Loucy (cell line): ENCODE results near the gene ODAD3.

Source experiments
- H2AFZ ChIP-seq: fragments of 200-600 bp; sonication (generic); 2 replicates; pipeline ENCODE4 v1.6.0; 2016; ENCODE audit warnings: antibody characterized with exemption, mild to moderate bottlenecking, low read length, moderate library complexity
- H3F3A ChIP-seq: fragments of 200-600 bp; 2 replicates; pipeline ENCODE4 v1.6.0; 2016; ENCODE audit warnings: antibody characterized with exemption, low read depth, mild to moderate bottlenecking
- H3K27me3 ChIP-seq: fragments of 200-600 bp; sonication (generic); 2 replicates; pipeline ENCODE4 v1.6.1; 2014; ENCODE audit warnings: low read length, mild to moderate bottlenecking; ENCODE audit not compliant: insufficient read depth, poor library complexity, severe bottlenecking
- H3K36me3 ChIP-seq: fragments of 200-600 bp; sonication (generic); 2 replicates; pipeline ENCODE4 v1.6.1; 2016; ENCODE audit warnings: low read length; ENCODE audit not compliant: insufficient read depth
- H3K4me1 ChIP-seq: fragments of 200-600 bp; sonication (generic); 2 replicates; pipeline ENCODE4 v1.5.1; 2014; ENCODE audit warnings: low read length, mild to moderate bottlenecking; ENCODE audit not compliant: insufficient read depth, poor library complexity, severe bottlenecking
- H3K4me2 ChIP-seq: fragments of 200-600 bp; sonication (generic); 2 replicates; pipeline ENCODE4 v1.6.0; 2014; ENCODE audit warnings: antibody characterized with exemption, low read length, low read depth, mild to moderate bottlenecking; ENCODE audit not compliant: poor library complexity, severe bottlenecking
- H3K4me3 ChIP-seq: fragments of 200-600 bp; sonication (generic); 2 replicates; pipeline ENCODE4 v1.5.1; 2014; ENCODE audit warnings: low read length, mild to moderate bottlenecking, mixed read lengths; ENCODE audit not compliant: poor library complexity, severe bottlenecking
- H3K79me2 ChIP-seq: fragments of 200-600 bp; sonication (generic); 2 replicates; pipeline ENCODE4 v1.6.1; 2014; ENCODE audit warnings: low read length; ENCODE audit not compliant: insufficient read depth
- H3K9ac ChIP-seq: fragments of 200-600 bp; sonication (generic); 2 replicates; pipeline ENCODE4 v1.6.0; 2014; ENCODE audit warnings: mild to moderate bottlenecking, low read depth, low read length, moderate library complexity; ENCODE audit not compliant: poor library complexity, severe bottlenecking
- H3K9me2 ChIP-seq: fragments of 200-600 bp; sonication (generic); replicated peaks from 2 replicates; pipeline ENCODE4 v1.6.1; 2016; ENCODE audit warnings: low read depth, low read length, mixed read lengths
- H3K9me3 ChIP-seq: fragments of 200-600 bp; sonication (generic); 2 replicates; pipeline ENCODE4 v1.6.1; 2014; ENCODE audit warnings: mild to moderate bottlenecking, antibody characterized with exemption, low read length, low read depth; ENCODE audit not compliant: insufficient read depth
- H4K20me1 ChIP-seq: fragments of 200-600 bp; sonication (generic); 2 replicates; pipeline ENCODE4 v1.6.0; 2014; ENCODE audit warnings: antibody characterized with exemption, low read length, mild to moderate bottlenecking; ENCODE audit not compliant: insufficient read depth, poor library complexity, severe bottlenecking
- CTCF ChIP-seq: fragments of 200-600 bp; sonication (generic); conservative IDR thresholded peaks from 2 replicates; pipeline ENCODE4 v1.5.1; 2014; ENCODE audit warnings: mild to moderate bottlenecking, antibody characterized with exemption, low read length
- EZH2phosphoT487 ChIP-seq: fragments of 200-600 bp; IDR thresholded peaks from 2 replicates; pipeline ENCODE4 v1.6.1; 2018; ENCODE audit warnings: antibody characterized with exemption, mild to moderate bottlenecking, moderate library complexity, borderline replicate concordance

Gene ODAD3

GRCh38 chr19:11453468-11454341, 18.8 kb upstream of the ODAD3 start:
- Histone ChIP-seq H3K79me2 (no peaks in the 10 kb centered on the region), H3F3A (no peaks in the 10 kb centered on the region), H3K9me3 (no peaks in the 10 kb centered on the region), H3K36me3 (peaks cover 7% of the 10 kb centered on the region; the same call in 1 of the 2 replicates), H3K27me3 (no peaks in the 10 kb centered on the region), H3K4me2 (no peak overlapping the region), H3K4me1 (no peaks in the 10 kb centered on the region), H3K9ac (peak overlapping the region; percentile 17), H4K20me1 (no peaks in the 10 kb centered on the region), H2AFZ (no peak overlapping the region), H3K9me2 (no peaks in the 10 kb centered on the region), H3K4me3 (no peak overlapping the region)
- TF ChIP-seq EZH2phosphoT487 (no peak), CTCF (peak; percentile 68)

DNA sequence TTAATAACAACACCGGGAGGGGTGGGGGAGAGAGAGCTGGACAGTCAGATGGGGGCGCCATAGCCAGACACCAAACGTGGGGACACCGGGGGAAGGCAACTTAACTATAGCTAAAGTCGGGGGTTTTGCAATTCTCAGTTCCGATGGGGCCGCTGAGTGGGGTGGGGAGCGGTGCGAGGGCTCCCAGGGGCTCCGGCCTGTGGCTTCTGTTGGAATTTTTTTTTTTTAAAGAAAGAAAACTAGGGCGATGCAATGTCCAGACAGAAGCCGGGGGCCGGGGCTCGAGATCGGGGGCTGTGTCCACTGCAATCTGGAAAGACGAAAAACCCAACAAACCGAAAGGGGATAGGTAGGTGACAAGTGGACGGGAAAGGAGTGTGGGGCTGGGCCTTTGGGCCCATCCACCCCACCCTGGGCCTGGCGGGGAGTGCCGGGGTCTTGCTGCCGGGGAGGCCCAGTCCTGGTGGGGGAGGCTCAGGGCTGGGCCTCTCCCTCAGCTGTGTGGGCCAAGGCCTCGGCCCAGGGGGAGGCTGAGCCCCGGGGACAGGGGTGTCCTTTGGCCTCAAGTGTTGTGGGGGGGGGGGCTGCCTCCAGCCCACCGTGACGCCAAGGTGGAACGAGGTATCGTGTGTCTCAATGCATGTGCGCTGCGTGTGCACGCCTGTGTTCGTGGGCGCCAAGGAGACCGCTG, 17.8 kb upstream of the ODAD3 start:
- Histone ChIP-seq H3K9ac (peak overlapping the region; percentile 17), H3K9me3 (no peaks in the 10 kb centered on the region), H3K4me1 (no peaks in the 10 kb centered on the region), H4K20me1 (no peaks in the 10 kb centered on the region), H3K4me3 (no peak overlapping the region), H3F3A (no peaks in the 10 kb centered on the region), H3K4me2 (no peak overlapping the region), H2AFZ (no peak overlapping the region), H3K27me3 (no peaks in the 10 kb centered on the region), H3K79me2 (no peaks in the 10 kb centered on the region), H3K9me2 (no peaks in the 10 kb centered on the region), H3K36me3 (peaks cover 17% of the 10 kb centered on the region; the same call in 1 of the 2 replicates)
- TF ChIP-seq CTCF: peak; percentile 54
- no peak for TF ChIP-seq EZH2phosphoT487

- Histone ChIP-seq H3K79me2 (no peaks in the 10 kb centered on the region), H4K20me1 (no peaks in the 10 kb centered on the region), H3K9me3 (no peaks in the 10 kb centered on the region), H2AFZ (no peak overlapping the region), H3K4me2 (no peak overlapping the region), H3F3A (no peaks in the 10 kb centered on the region), H3K4me3 (no peak overlapping the region), H3K27me3 (no peaks in the 10 kb centered on the region), H3K9me2 (no peaks in the 10 kb centered on the region), H3K4me1 (no peaks in the 10 kb centered on the region), H3K9ac (no peak overlapping the region), H3K36me3 (peaks cover 24% of the 10 kb centered on the region; the same call in 1 of the 2 replicates)
- TF ChIP-seq EZH2phosphoT487 (no peak), CTCF (no peak)
These were observed 17.1 kb upstream of the ODAD3 start for GRCh38 chr19:11451871-11452619.
